Hepatocyte (in vitro differentiated cells): Measurements from ENCODE around the gene OSBPL3. TPM values are rescaled to one million over a fixed set of nuclear protein-coding genes. Genes with fewer than 3 reads are reported as not detected.

Source experiments
- DNase-seq: peaks from one replicate; pipeline ENCODE4 v3.0.0-alpha.2; 2016; ENCODE audit warnings: low spot score
- H2AFZ ChIP-seq: fragments of 200-600 bp; sonication (generic); 2 replicates; pipeline ENCODE4 v1.6.0; 2016; ENCODE audit warnings: antibody characterized with exemption, mild to moderate bottlenecking
- H3K27ac ChIP-seq: fragments of 200-600 bp; sonication (generic); 2 replicates; pipeline ENCODE4 v1.5.1; 2016; ENCODE audit warnings: mild to moderate bottlenecking
- H3K27me3 ChIP-seq: fragments of 200-600 bp; sonication (generic); 2 replicates; pipeline ENCODE4 v1.6.1; 2016
- H3K36me3 ChIP-seq: fragments of 200-600 bp; sonication (generic); replicated peaks from 2 replicates; pipeline ENCODE4 v1.5.1; 2016; ENCODE audit warnings: low read depth; ENCODE audit not compliant: insufficient read depth
- H3K4me1 ChIP-seq: fragments of 200-600 bp; sonication (generic); 2 replicates; pipeline ENCODE4 v1.5.1; 2016; ENCODE audit warnings: mild to moderate bottlenecking, moderate library complexity; ENCODE audit not compliant: insufficient read depth
- H3K4me2 ChIP-seq: fragments of 200-600 bp; sonication (generic); 2 replicates; pipeline ENCODE4 v1.6.0; 2016
- H3K4me3 ChIP-seq: fragments of 200-600 bp; sonication (generic); 2 replicates; pipeline ENCODE4 v1.5.1; 2016; ENCODE audit warnings: mild to moderate bottlenecking
- H3K79me2 ChIP-seq: fragments of 200-600 bp; sonication (generic); 2 replicates; pipeline ENCODE4 v1.6.0; 2017; ENCODE audit warnings: mild to moderate bottlenecking
- H3K9me2 ChIP-seq: fragments of 200-600 bp; sonication (generic); replicated peaks from 2 replicates; pipeline ENCODE4 v1.6.0; 2017; ENCODE audit warnings: mild to moderate bottlenecking; ENCODE audit not compliant: insufficient read depth
- H3K9me3 ChIP-seq: fragments of 200-600 bp; sonication (generic); 2 replicates; pipeline ENCODE4 v1.5.1; 2016; ENCODE audit warnings: low read depth, mild to moderate bottlenecking
- H4K20me1 ChIP-seq: fragments of 200-600 bp; sonication (generic); 2 replicates; pipeline ENCODE4 v1.6.0; 2016; ENCODE audit warnings: mild to moderate bottlenecking; ENCODE audit not compliant: insufficient read depth, poor library complexity, severe bottlenecking
- EZH2 ChIP-seq: fragments of 200-600 bp; sonication (generic); IDR thresholded peaks from 2 replicates; pipeline ENCODE4 v1.6.1; 2016; ENCODE audit warnings: antibody characterized with exemption, mild to moderate bottlenecking, borderline replicate concordance
- EZH2phosphoT487 ChIP-seq: fragments of 200-600 bp; sonication (generic); IDR thresholded peaks from one replicate; pipeline ENCODE4 v1.6.1; 2018; ENCODE audit warnings: antibody characterized with exemption, mild to moderate bottlenecking, low read depth, moderate library complexity; ENCODE audit not compliant: unreplicated experiment, severe bottlenecking
- WGBS: methylation state at CpG from one replicate; pipeline ENCODE4 v1.1.6; 2016; ENCODE audit warnings: low lambda C conversion rate; ENCODE audit errors: missing lambda C conversion rate; 5-methylcytosine and 5-hydroxymethylcytosine counted together
- polyA plus RNA-seq: library from polyadenylated mRNA; unstranded; fragments of >200 nt; fragmentation: Nextera tagmentation; extraction: Ambion mirVana; gene quantifications from 2 replicates; pipeline ENCODE4 v1.2.1, GENCODE V29; 2016
- total RNA-seq: library from RNA; depleted of rRNA; stranded (reverse); fragments of >200 nt; gene quantifications from 2 replicates; pipeline ENCODE4 v1.2.3, GENCODE V29; 2014
- TF ChIP-seq, protein P1 (sequence below): fragments of 200-600 bp; sonication (generic); IDR thresholded peaks from 2 replicates; pipeline ENCODE4 v1.5.1; 2016; ENCODE audit warnings: antibody characterized with exemption, mild to moderate bottlenecking; ENCODE audit not compliant: poor library complexity

The OSBPL3 gene
- total and polyA plus RNA-seq, 2 experiments from 2014 or later = 11.4 to 18.0 TPM

DNA sequence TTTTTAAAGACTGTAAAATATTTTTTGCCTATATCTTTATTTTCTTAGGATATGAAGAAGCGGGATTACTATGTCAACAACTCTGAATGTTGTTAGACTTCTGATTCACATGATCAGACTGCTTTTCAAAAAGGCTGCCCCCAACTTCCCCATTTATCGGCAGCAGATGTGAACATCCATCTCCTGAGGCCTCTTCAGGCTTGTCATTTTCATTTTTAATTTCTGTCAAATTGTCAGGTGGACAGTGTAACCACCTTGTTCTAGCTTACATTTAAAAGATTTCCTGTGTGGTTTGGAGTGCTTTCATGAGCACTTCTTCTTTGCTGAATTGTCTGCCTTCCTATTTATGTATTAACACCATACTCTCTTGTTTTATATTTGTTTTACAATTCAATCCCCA lies 143.9 kb downstream of the OSBPL3 start:
- H3K27ac ChIP-seq = no peak overlapping the region
- no peaks in the 10 kb centered on the region for H3K9me3 ChIP-seq
- H4K20me1 ChIP-seq = no peaks in the 10 kb centered on the region
- WGBS = 98% methylated on average over 2 of the region's 2 CpGs
- H3K4me3 ChIP-seq = no peak overlapping the region
- no peaks in the 10 kb centered on the region for H3K79me2 ChIP-seq
- H3K9me2 ChIP-seq = no peaks in the 10 kb centered on the region
- no peak for DNase-seq
- TF ChIP-seq, protein P1, sequence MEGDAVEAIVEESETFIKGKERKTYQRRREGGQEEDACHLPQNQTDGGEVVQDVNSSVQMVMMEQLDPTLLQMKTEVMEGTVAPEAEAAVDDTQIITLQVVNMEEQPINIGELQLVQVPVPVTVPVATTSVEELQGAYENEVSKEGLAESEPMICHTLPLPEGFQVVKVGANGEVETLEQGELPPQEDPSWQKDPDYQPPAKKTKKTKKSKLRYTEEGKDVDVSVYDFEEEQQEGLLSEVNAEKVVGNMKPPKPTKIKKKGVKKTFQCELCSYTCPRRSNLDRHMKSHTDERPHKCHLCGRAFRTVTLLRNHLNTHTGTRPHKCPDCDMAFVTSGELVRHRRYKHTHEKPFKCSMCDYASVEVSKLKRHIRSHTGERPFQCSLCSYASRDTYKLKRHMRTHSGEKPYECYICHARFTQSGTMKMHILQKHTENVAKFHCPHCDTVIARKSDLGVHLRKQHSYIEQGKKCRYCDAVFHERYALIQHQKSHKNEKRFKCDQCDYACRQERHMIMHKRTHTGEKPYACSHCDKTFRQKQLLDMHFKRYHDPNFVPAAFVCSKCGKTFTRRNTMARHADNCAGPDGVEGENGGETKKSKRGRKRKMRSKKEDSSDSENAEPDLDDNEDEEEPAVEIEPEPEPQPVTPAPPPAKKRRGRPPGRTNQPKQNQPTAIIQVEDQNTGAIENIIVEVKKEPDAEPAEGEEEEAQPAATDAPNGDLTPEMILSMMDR = no peak
- no peaks in the 10 kb centered on the region for H3K36me3 ChIP-seq
- H3K27me3 ChIP-seq = no peaks in the 10 kb centered on the region
- H2AFZ ChIP-seq = no peak overlapping the region
- H3K4me1 ChIP-seq = no peaks in the 10 kb centered on the region
- H3K4me2 ChIP-seq = no peak overlapping the region

DNA sequence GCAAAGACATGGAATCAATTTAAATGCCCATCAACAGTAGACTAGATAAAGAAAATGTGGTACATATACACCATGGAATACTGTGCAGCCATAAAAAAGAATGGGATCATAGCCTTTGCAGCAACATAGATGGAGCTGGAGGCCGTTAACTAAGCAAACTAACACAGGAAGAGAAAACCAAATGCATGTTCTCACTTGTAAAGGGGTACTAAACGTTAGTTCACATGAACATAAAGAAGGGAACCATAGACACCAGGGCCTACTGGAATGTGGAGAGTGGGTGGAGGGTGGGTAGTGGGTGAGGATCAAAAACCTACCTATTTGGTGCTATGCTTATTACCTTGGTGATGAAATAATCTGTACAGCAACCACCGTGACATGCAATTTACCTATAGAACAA lies 144.3 kb downstream of the OSBPL3 start:
- no peaks in the 10 kb centered on the region for H3K9me2 ChIP-seq
- no peaks in the 10 kb centered on the region for H3K27me3 ChIP-seq
- no peaks in the 10 kb centered on the region for H3K4me1 ChIP-seq
- H3K4me3 ChIP-seq = no peak overlapping the region
- H3K4me2 ChIP-seq = no peak overlapping the region
- H3K36me3 ChIP-seq = no peaks in the 10 kb centered on the region
- no peaks in the 10 kb centered on the region for H3K79me2 ChIP-seq
- WGBS = 93% methylated on average over 3 of the region's 3 CpGs
- DNase-seq = no peak
- H4K20me1 ChIP-seq = no peaks in the 10 kb centered on the region
- no peaks in the 10 kb centered on the region for H3K9me3 ChIP-seq
- no peak overlapping the region for H3K27ac ChIP-seq
- TF ChIP-seq EZH2 = no peak
- TF ChIP-seq EZH2phosphoT487 = no peak
- TF ChIP-seq, protein P1 = no peak
- H2AFZ ChIP-seq = no peak overlapping the region

DNA sequence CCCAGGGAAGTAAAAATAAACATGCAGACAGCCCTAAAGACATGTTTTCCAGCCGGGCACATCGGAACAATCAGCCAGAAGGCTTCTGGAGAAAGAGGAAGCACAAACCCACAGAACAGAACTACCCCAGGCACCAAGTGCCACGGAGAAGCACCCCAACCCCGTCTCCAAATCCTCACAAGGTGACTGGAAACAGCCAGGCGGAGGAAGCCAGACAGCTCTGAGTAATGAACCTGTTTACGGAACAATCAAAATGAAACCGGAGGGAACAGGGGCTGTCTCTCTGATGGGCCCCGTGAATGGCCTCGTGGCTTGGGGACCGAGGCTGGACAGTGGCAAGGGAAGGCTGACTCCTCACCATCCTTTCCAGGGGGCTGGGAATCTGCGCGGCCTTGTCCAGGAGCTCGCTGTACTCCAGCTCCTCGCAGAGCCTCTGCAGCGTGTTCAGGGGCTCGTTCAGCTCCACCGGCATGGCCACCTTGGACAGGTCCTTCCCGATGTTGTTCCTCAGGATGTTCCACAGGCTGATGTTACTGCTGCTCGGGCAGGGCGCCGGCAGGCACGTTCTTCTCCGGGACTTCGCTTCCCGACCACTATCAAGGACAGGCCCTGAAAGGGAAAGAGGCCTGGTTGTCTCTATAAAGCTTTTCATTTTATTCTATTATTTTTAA lies 145.7 kb downstream of the OSBPL3 start:
- 90% methylated on average over 25 of the region's 25 CpGs for WGBS
- H2AFZ ChIP-seq = no peak overlapping the region

More for the DNA sequence above, 145.7 kb downstream of the OSBPL3 start:
- H4K20me1 ChIP-seq = no peaks in the 10 kb centered on the region
- DNase-seq = no peak
- H3K79me2 ChIP-seq = no peaks in the 10 kb centered on the region
- no peak overlapping the region for H3K27ac ChIP-seq
- H3K4me3 ChIP-seq = no peak overlapping the region
- TF ChIP-seq EZH2phosphoT487 = no peak
- no peak for TF ChIP-seq EZH2
- TF ChIP-seq, protein P1 = no peak
- H3K27me3 ChIP-seq = no peaks in the 10 kb centered on the region
- no peaks in the 10 kb centered on the region for H3K9me3 ChIP-seq
- no peaks in the 10 kb centered on the region for H3K9me2 ChIP-seq
- peaks cover 5% of the 10 kb centered on the region for H3K4me1 ChIP-seq
- no peaks in the 10 kb centered on the region for H3K36me3 ChIP-seq
- H3K4me2 ChIP-seq = no peak overlapping the region
